Measurements from ENCODE around the gene GINS1.
"Not testable (repeated sequence)": the region's sequence is repeated elsewhere in the genome, so short reads cannot be mapped to it uniquely, and the experiment has no call there.

GINS1 gene

DNA sequence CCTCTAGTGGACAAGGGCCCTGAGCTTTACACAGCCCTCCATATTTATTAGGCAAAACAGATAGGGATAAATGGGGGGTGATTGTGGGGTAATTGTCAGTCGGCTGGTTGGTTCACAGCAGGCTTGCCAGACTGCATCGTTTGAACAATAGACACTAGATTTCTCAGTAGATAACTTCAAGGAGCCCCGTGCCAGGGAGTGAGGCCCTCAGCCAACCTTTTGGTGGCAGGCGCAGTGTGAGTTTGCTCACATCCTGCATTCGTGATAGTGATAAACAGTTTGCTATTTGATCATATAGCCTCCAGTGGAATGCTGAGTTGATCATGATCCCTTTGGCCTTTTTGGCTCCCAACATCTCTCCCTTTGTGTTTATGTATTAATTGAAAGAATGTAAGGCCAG lies 13.2 kb upstream of the GINS1 start:
- Histone ChIP-seq H3K27me3 (replicated peaks; ENCODE audit: control insufficient read depth, insufficient read depth, low read length) (no peaks in the 10 kb centered on the region), H3K4me3 (replicated peaks; ENCODE audit: low read depth, low read length) (no peak overlapping the region), H3K36me3 (ENCODE audit: control insufficient read depth, insufficient read depth, low read length) (no peaks in the 10 kb centered on the region)
- DNase-seq (ENCODE audit: extremely low read depth, insufficient read length) = no peak
- TF ChIP-seq, protein P1, sequence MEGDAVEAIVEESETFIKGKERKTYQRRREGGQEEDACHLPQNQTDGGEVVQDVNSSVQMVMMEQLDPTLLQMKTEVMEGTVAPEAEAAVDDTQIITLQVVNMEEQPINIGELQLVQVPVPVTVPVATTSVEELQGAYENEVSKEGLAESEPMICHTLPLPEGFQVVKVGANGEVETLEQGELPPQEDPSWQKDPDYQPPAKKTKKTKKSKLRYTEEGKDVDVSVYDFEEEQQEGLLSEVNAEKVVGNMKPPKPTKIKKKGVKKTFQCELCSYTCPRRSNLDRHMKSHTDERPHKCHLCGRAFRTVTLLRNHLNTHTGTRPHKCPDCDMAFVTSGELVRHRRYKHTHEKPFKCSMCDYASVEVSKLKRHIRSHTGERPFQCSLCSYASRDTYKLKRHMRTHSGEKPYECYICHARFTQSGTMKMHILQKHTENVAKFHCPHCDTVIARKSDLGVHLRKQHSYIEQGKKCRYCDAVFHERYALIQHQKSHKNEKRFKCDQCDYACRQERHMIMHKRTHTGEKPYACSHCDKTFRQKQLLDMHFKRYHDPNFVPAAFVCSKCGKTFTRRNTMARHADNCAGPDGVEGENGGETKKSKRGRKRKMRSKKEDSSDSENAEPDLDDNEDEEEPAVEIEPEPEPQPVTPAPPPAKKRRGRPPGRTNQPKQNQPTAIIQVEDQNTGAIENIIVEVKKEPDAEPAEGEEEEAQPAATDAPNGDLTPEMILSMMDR (IDR thresholded peaks at IDR 0.05; ENCODE audit: insufficient read depth, low read length, poor library complexity, severe bottlenecking) = no peak

DNA sequence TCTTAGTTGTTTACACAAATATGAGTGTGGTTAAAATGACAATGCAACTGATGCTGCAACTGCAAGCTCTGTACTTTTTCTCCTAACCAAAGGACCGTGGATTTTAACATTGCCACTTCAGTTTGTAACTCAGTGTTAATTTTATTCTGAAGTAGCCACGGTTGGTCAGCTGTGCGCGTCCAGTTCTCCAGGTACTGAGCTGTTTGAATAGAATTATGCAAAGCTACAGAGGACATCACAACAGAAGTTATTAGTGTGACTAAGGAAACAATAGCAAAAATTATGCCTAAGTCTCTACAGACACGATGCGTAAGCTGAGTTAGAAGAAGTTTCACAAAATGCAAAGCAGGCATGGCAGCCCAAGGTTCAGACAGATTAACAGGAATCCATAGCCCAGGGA lies 12.5 kb upstream of the GINS1 start:
- Histone ChIP-seq H3K4me3 (replicated peaks; ENCODE audit: low read depth, low read length) (no peak overlapping the region), H3K36me3 (ENCODE audit: control insufficient read depth, insufficient read depth, low read length) (no peaks in the 10 kb centered on the region), H3K27me3 (replicated peaks; ENCODE audit: control insufficient read depth, insufficient read depth, low read length) (no peaks in the 10 kb centered on the region)
- no peak for DNase-seq (ENCODE audit: extremely low read depth, insufficient read length)
- TF ChIP-seq, protein P1 (IDR thresholded peaks at IDR 0.05; ENCODE audit: insufficient read depth, low read length, poor library complexity, severe bottlenecking) = no peak

DNA sequence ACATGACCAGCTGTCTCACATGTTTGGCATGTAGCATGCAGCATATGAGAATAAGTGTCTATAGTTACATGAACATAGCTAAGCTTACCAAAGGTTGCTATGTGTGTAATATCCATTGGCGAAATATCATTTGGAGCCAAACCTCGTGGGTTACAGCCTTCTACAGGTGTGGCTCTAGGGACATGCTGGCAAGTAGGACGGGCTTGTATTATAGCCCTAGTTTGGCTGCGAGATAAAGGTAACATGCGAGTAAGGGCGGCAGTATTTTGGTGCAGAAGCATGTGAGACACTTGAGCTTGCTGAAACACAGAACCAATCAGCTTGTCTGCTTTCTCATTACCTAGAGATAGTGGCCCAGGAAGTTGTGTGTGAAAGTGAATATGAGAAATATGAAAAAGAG lies 10.4 kb upstream of the GINS1 start:
- Histone ChIP-seq H3K4me3 (replicated peaks; ENCODE audit: low read depth, low read length) (no peak overlapping the region), H3K36me3 (ENCODE audit: control insufficient read depth, insufficient read depth, low read length) (no peaks in the 10 kb centered on the region)
- TF ChIP-seq, protein P1 (IDR thresholded peaks at IDR 0.05; ENCODE audit: insufficient read depth, low read length, poor library complexity, severe bottlenecking) = no peak

GRCh38 chr20:25397821-25398220 lies 9.7 kb upstream of the GINS1 start:
- Histone ChIP-seq H3K4me3 (replicated peaks; ENCODE audit: low read depth, low read length) (no peak overlapping the region), H3K36me3 (ENCODE audit: control insufficient read depth, insufficient read depth, low read length) (no peaks in the 10 kb centered on the region), H3K27me3 (replicated peaks; ENCODE audit: control insufficient read depth, insufficient read depth, low read length) (no peaks in the 10 kb centered on the region)
- TF ChIP-seq, protein P1 (IDR thresholded peaks at IDR 0.05; ENCODE audit: insufficient read depth, low read length, poor library complexity, severe bottlenecking) = no peak
- no peak for DNase-seq (ENCODE audit: extremely low read depth, insufficient read length)

More for the DNA sequence above, 10.4 kb upstream of the GINS1 start:
- H3K27me3 ChIP-seq (replicated peaks; ENCODE audit: control insufficient read depth, insufficient read depth, low read length) = no peaks in the 10 kb centered on the region
- no peak for DNase-seq (ENCODE audit: extremely low read depth, insufficient read length)

DNA sequence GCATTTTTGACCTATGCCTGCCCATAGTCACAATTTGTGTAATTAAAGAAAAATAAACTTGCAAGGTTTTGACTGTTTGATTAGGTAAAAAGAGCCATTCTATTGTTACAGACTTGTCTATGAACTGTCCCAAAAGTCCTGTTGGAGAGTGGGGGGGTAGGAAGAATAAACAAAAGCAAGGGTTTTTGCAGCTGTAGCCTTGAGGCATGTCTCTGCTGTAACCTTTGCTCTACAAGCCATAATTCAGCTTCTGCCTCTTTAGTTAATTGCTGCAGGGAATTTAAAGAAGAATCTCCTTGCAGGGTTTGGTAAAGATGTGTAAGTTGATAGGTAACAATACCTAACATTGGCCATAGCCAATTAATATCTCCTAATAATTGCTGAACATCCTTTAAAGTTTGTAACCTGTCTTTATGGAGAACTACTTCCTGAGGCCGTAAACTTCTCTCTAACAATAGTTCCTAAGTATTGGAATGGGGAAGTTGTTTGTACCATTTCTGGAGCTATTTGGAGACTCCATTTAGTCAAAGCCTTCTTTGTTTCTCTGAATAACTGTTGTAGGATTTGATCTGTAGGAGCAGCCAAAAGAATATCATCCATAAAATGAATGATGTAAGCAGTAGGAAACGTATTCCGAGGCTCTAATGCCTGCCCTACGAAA lies 9.0 kb upstream of the GINS1 start:
- TF ChIP-seq, protein P1 (IDR thresholded peaks at IDR 0.05; ENCODE audit: insufficient read depth, low read length, poor library complexity, severe bottlenecking) = no peak
- Histone ChIP-seq H3K4me3 (replicated peaks; ENCODE audit: low read depth, low read length) (no peak overlapping the region), H3K27me3 (replicated peaks; ENCODE audit: control insufficient read depth, insufficient read depth, low read length) (no peaks in the 10 kb centered on the region), H3K36me3 (ENCODE audit: control insufficient read depth, insufficient read depth, low read length) (no peaks in the 10 kb centered on the region)
- DNase-seq (ENCODE audit: extremely low read depth, insufficient read length) = no peak

GRCh38 chr20:25399037-25399430 lies 8.4 kb upstream of the GINS1 start:
- Histone ChIP-seq H3K27me3 (replicated peaks; ENCODE audit: control insufficient read depth, insufficient read depth, low read length) (no peaks in the 10 kb centered on the region), H3K4me3 (replicated peaks; ENCODE audit: low read depth, low read length) (no peak overlapping the region), H3K36me3 (ENCODE audit: control insufficient read depth, insufficient read depth, low read length) (no peaks in the 10 kb centered on the region)
- DNase-seq (ENCODE audit: extremely low read depth, insufficient read length) = no peak
- TF ChIP-seq, protein P1 (IDR thresholded peaks at IDR 0.05; ENCODE audit: insufficient read depth, low read length, poor library complexity, severe bottlenecking) = peak; percentile 56

GRCh38 chr20:25400291-25400732 lies 7.2 kb upstream of the GINS1 start:
- not testable (repeated sequence) for H3K27me3 ChIP-seq (replicated peaks; ENCODE audit: control insufficient read depth, insufficient read depth, low read length); H3K4me3 ChIP-seq (replicated peaks; ENCODE audit: low read depth, low read length); DNase-seq (ENCODE audit: extremely low read depth, insufficient read length); H3K36me3 ChIP-seq (ENCODE audit: control insufficient read depth, insufficient read depth, low read length)

Data from GM06990 (cell line).